GM12878 (cell line): ENCODE results near the gene ZSCAN5B. TPM values are rescaled to one million over a fixed set of nuclear protein-coding genes. Genes with fewer than 3 reads are reported as not detected.
A peak's percentile ranks its signal among the peaks of the same experiment; 100 is the strongest.

Source experiments
- ATAC-seq: fragments of 200-7000 bp; cut with Tn5 transposase; 3 replicates; pipeline ENCODE4 v1.9.1; 2020; ENCODE audit warnings: mild to moderate bottlenecking, moderate library complexity
- BruUV-seq: library from RNA; stranded (reverse); fragments of 400-500 nt; replicated peaks from 2 replicates; lab custom pipeline; 2021; lab: Mats Ljungman, UMichigan
- CTCF ChIA-PET: fragments of 300-600 bp; sonication (Branson Sonifier 250); formaldehyde crosslinking; extraction: SDS; loops from one replicate; lab custom pipeline; 2021; ENCODE audit warnings: inconsistent platforms; lab: Yijun Ruan, JAX
- POLR2A ChIA-PET: fragments of 350-600 bp; formaldehyde crosslinking; extraction: SDS; loops from one replicate; lab custom pipeline; 2021; ENCODE audit warnings: inconsistent platforms; lab: Charles Lee
- RAD21 ChIA-PET: fragments of 300-600 bp; sonication (Branson Sonifier 250); formaldehyde crosslinking; loops from one replicate; lab custom pipeline; 2023; ENCODE audit warnings: antibody characterized with exemption; ENCODE audit not compliant: unreplicated experiment; lab: Charles Lee
- SMC1A ChIA-PET: fragments of 300-600 bp; sonication (Branson Sonifier 250); formaldehyde crosslinking; loops from one replicate; lab custom pipeline; 2023; ENCODE audit not compliant: unreplicated experiment, uncharacterized antibody; lab: Charles Lee
- DNase-seq: peaks from one replicate; pipeline ENCODE4 v3.0.0-alpha.2; 2011; ENCODE audit warnings: low read depth, low spot score
- FAIRE-seq: peaks from 3 replicates; lab custom pipeline; 2011; peaks lifted over from hg19 to GRCh38; lab: Jason Lieb, UNC
- H2AFZ ChIP-seq: 2 replicates; pipeline ENCODE4 v1.6.0; 2011; ENCODE audit warnings: low read depth, low read length, control low read depth; ENCODE audit not compliant: control insufficient read depth
- H3K27ac ChIP-seq: 2 replicates; pipeline ENCODE4 v1.5.1; 2011; ENCODE audit warnings: control low read depth; ENCODE audit not compliant: control insufficient read depth, insufficient read depth
- H3K27me3 ChIP-seq, 2 experiments: replicated peaks in 1 of 2; 2 replicates each; pipeline versions ENCODE4 v1.6.0 to v1.6.1; 2011; ENCODE audit warnings: low read length in 1 of 2; ENCODE audit not compliant: control insufficient read depth in 2 of 2, insufficient read depth in 2 of 2
- H3K36me3 ChIP-seq, 2 experiments: 2 replicates each; pipeline ENCODE4 v1.5.1; 2011; ENCODE audit warnings: low read length in 1 of 2; ENCODE audit not compliant: control insufficient read depth in 2 of 2, insufficient read depth in 2 of 2
- H3K4me1 ChIP-seq: 2 replicates; pipeline ENCODE4 v1.6.1; 2011; ENCODE audit warnings: mild to moderate bottlenecking, low read length, moderate library complexity, mixed read lengths; ENCODE audit not compliant: control insufficient read depth, insufficient read depth
- H3K4me2 ChIP-seq: 2 replicates; pipeline ENCODE4 v1.6.0; 2011; ENCODE audit warnings: control low read depth; ENCODE audit not compliant: control insufficient read depth, insufficient read depth
- H3K4me3 ChIP-seq: fragments of 200-600 bp; sonication (generic); 2 replicates; pipeline ENCODE4 v1.5.1; 2016
- H3K79me2 ChIP-seq: 2 replicates; pipeline ENCODE4 v1.6.0; 2011; ENCODE audit warnings: low read length; ENCODE audit not compliant: control insufficient read depth, insufficient read depth
- H3K9ac ChIP-seq: 2 replicates; pipeline ENCODE4 v1.8.0; 2011; ENCODE audit warnings: low read length, control low read depth, mixed read lengths; ENCODE audit not compliant: control insufficient read depth, insufficient read depth
- H3K9me3 ChIP-seq: replicated peaks from 3 replicates; pipeline ENCODE4 v1.5.1; 2011; ENCODE audit warnings: mild to moderate bottlenecking, low read length; ENCODE audit not compliant: control insufficient read depth, insufficient read depth
- H4K20me1 ChIP-seq: 2 replicates; pipeline ENCODE4 v1.6.0; 2011; ENCODE audit not compliant: control insufficient read depth, insufficient read depth
- ETV6 ChIP-seq, 2 experiments: fragments of 450-650 bp in 1 of 2; IDR thresholded peaks in 1 of 2; conservative IDR thresholded peaks in 1 of 2; 2 replicates each; pipeline ENCODE4 v1.6.1; 2014; ENCODE audit warnings: antibody characterized with exemption in 1 of 2, borderline replicate concordance in 1 of 2, low read depth in 1 of 2, mild to moderate bottlenecking in 1 of 2, moderate library complexity in 1 of 2
- FOXM1 ChIP-seq: IDR thresholded peaks from 2 replicates; pipeline ENCODE4 v1.6.1; 2012; ENCODE audit warnings: low read depth, mild to moderate bottlenecking, inconsistent platforms, low read length, moderate library complexity
- RAD51 ChIP-seq: fragments of 450-650 bp; IDR thresholded peaks from 2 replicates; pipeline ENCODE4 v1.6.1; 2016; ENCODE audit warnings: moderate library complexity, mild to moderate bottlenecking, inconsistent platforms
- SREBF2 ChIP-seq: IDR thresholded peaks from 2 replicates; pipeline ENCODE4 v1.6.1; 2012; ENCODE audit warnings: mild to moderate bottlenecking, low read length
- TCF12 ChIP-seq: IDR thresholded peaks from 2 replicates; pipeline ENCODE4 v1.6.1; 2011; ENCODE audit warnings: low read depth, mild to moderate bottlenecking, low read length
- WGBS: methylation state at CpG from one replicate; pipeline ENCODE4 v1.1.6; 2016; ENCODE audit warnings: low lambda C conversion rate; ENCODE audit not compliant: insufficient replicate concordance, insufficient coverage; ENCODE audit errors: missing lambda C conversion rate; 5-methylcytosine and 5-hydroxymethylcytosine counted together
- in situ Hi-C: fragments of 300-500 bp; cut with MboI; formaldehyde crosslinking; loops from 9 replicates; pipeline ENCODE4 v1.14.3; 2018; ENCODE audit warnings: mixed read lengths
- intact Hi-C: fragments of 100-400 bp; cut with micrococcal nuclease; formaldehyde crosslinking; loops from one replicate; pipeline ENCODE4 v1.14.2; 2022; ENCODE audit not compliant: unreplicated experiment
- polyA plus RNA-seq, 11 experiments: library from polyadenylated mRNA; depleted of rRNA in 4 of 11; unstranded in 6 of 11; stranded (reverse) in 5 of 11; fragments of >200 nt; fragmentation: Nextera tagmentation in 4 of 11; fragmentation: Illumina TruSeq in 1 of 11; extraction: Ambion mirVana in 4 of 11; extraction: Trizol in 1 of 11; gene quantifications; 1 replicate in 1 of 11; 2 replicates in 10 of 11; pipeline versions ENCODE4 v1.2.1 to v1.2.3, GENCODE V29; 2011 to 2016; ENCODE audit warnings: inconsistent platforms in 2 of 11, missing spikeins in 2 of 11, low read depth in 1 of 11
- total RNA-seq, 4 experiments: library from RNA; depleted of rRNA in 3 of 4; stranded (reverse); fragments of >200 nt in 3 of 4; fragmentation: Illumina TruSeq in 1 of 4; extraction: Trizol in 1 of 4; gene quantifications; 2 replicates each; pipeline versions ENCODE4 v1.2.1 to v1.2.3, GENCODE V29; 2013 to 2021
- TF ChIP-seq, protein P1 (sequence below): IDR thresholded peaks from 2 replicates; pipeline ENCODE4 v1.6.1; 2012; ENCODE audit warnings: low read depth, low read length, improper control_type of control experiment
- TF ChIP-seq, protein P2 (sequence below): fragments of 450-650 bp; IDR thresholded peaks from 2 replicates; pipeline ENCODE4 v1.6.1; 2017; ENCODE audit warnings: low read depth, mild to moderate bottlenecking, moderate library complexity

Gene ZSCAN5B
- total and polyA plus RNA-seq, 10 of the 15 experiments (the other 5 are each of a cell fraction or from before 2014, with no cell fraction given) = 0.04 TPM; not detected in 9

DNA sequence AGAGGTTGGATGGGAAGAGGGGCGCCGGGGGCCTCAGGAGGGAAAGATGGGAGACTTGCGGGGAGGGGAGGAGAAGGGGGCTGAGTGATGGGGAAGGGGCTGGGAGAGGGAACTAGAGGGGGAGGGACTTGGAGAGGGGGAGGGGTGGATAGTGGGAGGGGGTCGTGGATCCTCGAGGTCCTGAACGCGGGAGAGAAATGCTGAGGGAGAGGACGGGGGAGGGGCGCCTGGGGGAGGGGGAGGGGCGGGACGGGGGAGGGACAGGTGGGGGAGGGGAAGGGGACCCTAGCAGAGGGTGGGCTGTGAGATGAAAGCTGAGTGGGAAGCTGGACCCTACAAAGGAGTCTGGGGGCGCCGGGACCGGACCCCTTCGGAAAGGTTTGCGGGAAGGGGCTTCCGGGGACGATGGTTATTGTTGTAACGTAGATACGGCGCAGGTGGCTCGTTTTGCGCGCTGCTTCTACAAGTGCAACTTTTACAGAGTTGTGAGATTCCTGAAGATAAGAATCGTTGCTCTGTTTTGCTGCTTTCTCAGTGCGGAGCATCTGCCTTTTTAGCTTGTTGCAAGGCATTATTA, 56.1 kb downstream of the ZSCAN5B start:
- Histone ChIP-seq H3K27ac (peak overlapping the region; percentile 55; the same call in 1 of the 2 replicates), H3K79me2 (peaks cover 20% of the 10 kb centered on the region), H2AFZ (no peak overlapping the region; the same call in none of the 2 replicates), H3K27me3 (no peaks in the 10 kb centered on the region), H3K9ac (peak overlapping the region; percentile 62), H3K9me3 (no peaks in the 10 kb centered on the region), H3K4me2 (peak overlapping the region; percentile 89), H3K4me3 (peak overlapping the region; percentile 71), H3K36me3 (peaks cover 0 to 5% of the 10 kb centered on the region in 2 experiments; a peak in 2 of 4 replicates), H3K4me1 (peaks cover 15% of the 10 kb centered on the region), H4K20me1 (no peaks in the 10 kb centered on the region)
- ATAC-seq = no peak
- WGBS = 10% methylated on average over 13 of the region's 26 CpGs
- BruUV-seq = no TSS peak
- ChIA-PET POLR2A (interaction anchor here (1.0 to 5.6 kb wide), 2 partner anchors 20 to 30 kb away, joined by 5 to 29 read pairs; partner anchors contain the start of gene ZNF787), RAD21 (interaction anchor here (1.5 to 2.2 kb wide), 2 partner anchors 61 to 75 kb away, joined by 6 to 7 read pairs; no protein-coding TSS in a partner anchor), SMC1A (interaction anchor here (1.1 kb wide), 1 partner anchor 56 kb away, joined by 3 read pairs; no protein-coding TSS in a partner anchor), CTCF (interaction anchor here (0.7 to 1.5 kb wide), 3 partner anchors 36 to 1637 kb away, joined by 3 to 5 read pairs (median 3); no protein-coding TSS in a partner anchor)
- FAIRE-seq = no peak
- intact Hi-C loops = loop anchor here (1.0 kb wide), 1 partner anchor 173 kb away; the partner anchor contains the start of gene ZSCAN5A
- in situ Hi-C loops = loop anchor here (25.0 kb wide), 1 partner anchor 1671 kb away; the partner anchor contains the start of gene ZNF552
- TF ChIP-seq, protein P1, sequence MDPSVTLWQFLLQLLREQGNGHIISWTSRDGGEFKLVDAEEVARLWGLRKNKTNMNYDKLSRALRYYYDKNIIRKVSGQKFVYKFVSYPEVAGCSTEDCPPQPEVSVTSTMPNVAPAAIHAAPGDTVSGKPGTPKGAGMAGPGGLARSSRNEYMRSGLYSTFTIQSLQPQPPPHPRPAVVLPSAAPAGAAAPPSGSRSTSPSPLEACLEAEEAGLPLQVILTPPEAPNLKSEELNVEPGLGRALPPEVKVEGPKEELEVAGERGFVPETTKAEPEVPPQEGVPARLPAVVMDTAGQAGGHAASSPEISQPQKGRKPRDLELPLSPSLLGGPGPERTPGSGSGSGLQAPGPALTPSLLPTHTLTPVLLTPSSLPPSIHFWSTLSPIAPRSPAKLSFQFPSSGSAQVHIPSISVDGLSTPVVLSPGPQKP = no peak
- TF ChIP-seq, protein P2, sequence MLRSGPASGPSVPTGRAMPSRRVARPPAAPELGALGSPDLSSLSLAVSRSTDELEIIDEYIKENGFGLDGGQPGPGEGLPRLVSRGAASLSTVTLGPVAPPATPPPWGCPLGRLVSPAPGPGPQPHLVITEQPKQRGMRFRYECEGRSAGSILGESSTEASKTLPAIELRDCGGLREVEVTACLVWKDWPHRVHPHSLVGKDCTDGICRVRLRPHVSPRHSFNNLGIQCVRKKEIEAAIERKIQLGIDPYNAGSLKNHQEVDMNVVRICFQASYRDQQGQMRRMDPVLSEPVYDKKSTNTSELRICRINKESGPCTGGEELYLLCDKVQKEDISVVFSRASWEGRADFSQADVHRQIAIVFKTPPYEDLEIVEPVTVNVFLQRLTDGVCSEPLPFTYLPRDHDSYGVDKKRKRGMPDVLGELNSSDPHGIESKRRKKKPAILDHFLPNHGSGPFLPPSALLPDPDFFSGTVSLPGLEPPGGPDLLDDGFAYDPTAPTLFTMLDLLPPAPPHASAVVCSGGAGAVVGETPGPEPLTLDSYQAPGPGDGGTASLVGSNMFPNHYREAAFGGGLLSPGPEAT = no peak
- no peak for TF ChIP-seq FOXM1
- no peak for TF ChIP-seq ETV6 (conservative IDR thresholded peaks at IDR 0.05 in 1 of 2, IDR thresholded peaks at IDR 0.05 in 1 of 2; ENCODE audit: borderline replicate concordance in 1 of 2, low read depth in 1 of 2)
- no peak for TF ChIP-seq SREBF2
- no peak for TF ChIP-seq RAD51
- TF ChIP-seq TCF12 = 0 out of 2 replicates have a peak, but pooled peaks have one; percentile 26
- DNase-seq = no peak
